ENCODE measurements around the gene ACACB. TPM values are rescaled to one million over a fixed set of nuclear protein-coding genes. Genes with fewer than 3 reads are reported as not detected.

The ACACB gene
- total RNA-seq, 1 donor from 2014 or later: 5.9 TPM

GRCh38 chr12:109301643-109302168 is 185.3 kb downstream of the ACACB start:
- Mint-ChIP-seq H3K4me3 (ENCODE audit: unreplicated experiment) (no peak overlapping the region), H3K9me3 (ENCODE audit: low read depth) (no peaks in the 10 kb centered on the region), H3K27me3 (ENCODE audit: low read depth) (peaks cover 54% of the 10 kb centered on the region), H3K36me3 (ENCODE audit: low read depth) (no peaks in the 10 kb centered on the region), H3K4me1 (ENCODE audit: low read depth) (no peaks in the 10 kb centered on the region), H3K27ac (ENCODE audit: unreplicated experiment) (no peak overlapping the region)
- TF ChIP-seq, protein P1, sequence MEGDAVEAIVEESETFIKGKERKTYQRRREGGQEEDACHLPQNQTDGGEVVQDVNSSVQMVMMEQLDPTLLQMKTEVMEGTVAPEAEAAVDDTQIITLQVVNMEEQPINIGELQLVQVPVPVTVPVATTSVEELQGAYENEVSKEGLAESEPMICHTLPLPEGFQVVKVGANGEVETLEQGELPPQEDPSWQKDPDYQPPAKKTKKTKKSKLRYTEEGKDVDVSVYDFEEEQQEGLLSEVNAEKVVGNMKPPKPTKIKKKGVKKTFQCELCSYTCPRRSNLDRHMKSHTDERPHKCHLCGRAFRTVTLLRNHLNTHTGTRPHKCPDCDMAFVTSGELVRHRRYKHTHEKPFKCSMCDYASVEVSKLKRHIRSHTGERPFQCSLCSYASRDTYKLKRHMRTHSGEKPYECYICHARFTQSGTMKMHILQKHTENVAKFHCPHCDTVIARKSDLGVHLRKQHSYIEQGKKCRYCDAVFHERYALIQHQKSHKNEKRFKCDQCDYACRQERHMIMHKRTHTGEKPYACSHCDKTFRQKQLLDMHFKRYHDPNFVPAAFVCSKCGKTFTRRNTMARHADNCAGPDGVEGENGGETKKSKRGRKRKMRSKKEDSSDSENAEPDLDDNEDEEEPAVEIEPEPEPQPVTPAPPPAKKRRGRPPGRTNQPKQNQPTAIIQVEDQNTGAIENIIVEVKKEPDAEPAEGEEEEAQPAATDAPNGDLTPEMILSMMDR (IDR thresholded peaks at IDR 0.05): no peak
- no peak for DNase-seq (ENCODE audit: low spot score)

DNA sequence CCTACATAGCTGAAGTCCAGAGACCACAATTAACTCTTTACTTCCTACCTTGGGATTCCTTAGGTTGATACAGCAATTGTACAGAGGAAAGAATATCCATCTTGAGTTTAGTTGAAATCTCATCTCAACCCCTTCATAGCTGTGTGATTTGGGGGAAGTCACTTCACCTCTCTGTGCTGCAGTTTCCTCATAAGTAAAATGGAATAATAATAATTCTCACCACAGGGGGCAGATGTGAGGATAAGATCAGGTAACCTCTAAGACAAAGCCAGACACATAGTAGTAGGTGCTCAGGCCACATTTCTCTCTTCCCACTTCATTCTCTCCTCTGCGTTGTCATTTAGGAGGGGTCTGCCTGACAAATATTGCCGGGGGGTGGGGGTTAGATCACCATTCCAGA is 186.0 kb downstream of the ACACB start:
- TF ChIP-seq, protein P1 (IDR thresholded peaks at IDR 0.05): peak; percentile 38
- Mint-ChIP-seq H3K27ac (ENCODE audit: unreplicated experiment) (no peak overlapping the region), H3K4me3 (ENCODE audit: unreplicated experiment) (no peak overlapping the region), H3K4me1 (ENCODE audit: low read depth) (no peaks in the 10 kb centered on the region), H3K9me3 (ENCODE audit: low read depth) (no peaks in the 10 kb centered on the region), H3K27me3 (ENCODE audit: low read depth) (peaks cover 55% of the 10 kb centered on the region), H3K36me3 (ENCODE audit: low read depth) (no peaks in the 10 kb centered on the region)
- DNase-seq (ENCODE audit: low spot score): no peak

GRCh38 chr12:109302770-109303169 is 186.4 kb downstream of the ACACB start:
- Mint-ChIP-seq H3K27ac (ENCODE audit: unreplicated experiment) (no peak overlapping the region), H3K36me3 (ENCODE audit: low read depth) (no peaks in the 10 kb centered on the region), H3K4me3 (ENCODE audit: unreplicated experiment) (no peak overlapping the region), H3K9me3 (ENCODE audit: low read depth) (no peaks in the 10 kb centered on the region), H3K4me1 (ENCODE audit: low read depth) (no peaks in the 10 kb centered on the region), H3K27me3 (ENCODE audit: low read depth) (peaks cover 58% of the 10 kb centered on the region)
- TF ChIP-seq, protein P1 (IDR thresholded peaks at IDR 0.05): no peak
- DNase-seq (ENCODE audit: low spot score): no peak

DNA sequence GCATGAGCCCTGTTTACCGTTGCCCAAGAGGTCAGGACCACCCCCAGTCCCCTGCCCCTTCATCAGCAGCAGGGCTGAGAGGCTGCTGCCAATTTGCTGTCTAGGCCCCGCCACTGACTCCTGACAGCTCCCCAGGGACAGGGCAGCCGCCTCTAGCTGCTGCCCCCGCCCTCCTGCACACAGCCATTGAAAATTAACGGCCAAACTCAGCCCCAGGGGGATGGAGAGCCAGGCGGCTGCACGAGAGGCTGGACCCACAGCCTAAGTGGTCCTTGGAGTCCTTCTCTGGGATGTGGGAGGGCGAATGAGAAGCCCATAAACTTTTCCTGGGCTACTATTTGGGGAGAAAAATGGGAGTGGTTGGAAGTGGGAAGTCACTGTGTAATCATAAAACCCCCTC is 188.1 kb downstream of the ACACB start:
- TF ChIP-seq, protein P1 (IDR thresholded peaks at IDR 0.05): no peak
- Mint-ChIP-seq H3K27me3 (ENCODE audit: low read depth) (peaks cover 67% of the 10 kb centered on the region), H3K27ac (ENCODE audit: unreplicated experiment) (no peak overlapping the region), H3K36me3 (ENCODE audit: low read depth) (no peaks in the 10 kb centered on the region), H3K4me3 (ENCODE audit: unreplicated experiment) (no peak overlapping the region), H3K9me3 (ENCODE audit: low read depth) (no peaks in the 10 kb centered on the region), H3K4me1 (ENCODE audit: low read depth) (peaks cover 6% of the 10 kb centered on the region)
- no peak for DNase-seq (ENCODE audit: low spot score)

DNA sequence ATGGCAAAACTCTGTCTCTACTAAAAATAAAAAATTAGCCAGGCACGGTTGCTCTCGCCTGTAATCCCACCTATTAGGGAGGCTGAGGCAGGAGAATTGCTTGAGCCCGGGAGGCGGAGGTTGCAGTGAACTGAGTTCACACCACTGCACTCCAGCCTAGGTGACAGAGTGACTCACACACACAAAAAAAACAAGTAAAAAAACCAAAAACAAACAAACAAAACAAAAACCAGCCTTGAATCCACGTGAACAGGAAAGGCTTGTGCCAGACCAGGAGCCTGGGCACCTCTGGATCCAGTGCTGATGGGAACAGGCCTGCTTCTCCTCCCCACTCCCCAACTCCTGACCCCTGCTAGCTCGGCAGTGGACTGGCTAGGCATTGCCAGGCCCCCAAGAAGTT is 189.2 kb downstream of the ACACB start:
- DNase-seq (ENCODE audit: low spot score): no peak
- Mint-ChIP-seq H3K9me3 (ENCODE audit: low read depth) (no peaks in the 10 kb centered on the region), H3K27ac (ENCODE audit: unreplicated experiment) (no peak overlapping the region), H3K4me3 (ENCODE audit: unreplicated experiment) (no peak overlapping the region), H3K4me1 (ENCODE audit: low read depth) (peaks cover 11% of the 10 kb centered on the region), H3K27me3 (ENCODE audit: low read depth) (peaks cover 72% of the 10 kb centered on the region), H3K36me3 (ENCODE audit: low read depth) (peaks cover under 1% of the 10 kb centered on the region)
- TF ChIP-seq, protein P1 (IDR thresholded peaks at IDR 0.05): no peak
